HG03060 (cell line): Measurements from ENCODE around the gene PLCXD1.
"Not testable (repeated sequence)": the region's sequence is repeated elsewhere in the genome, so short reads cannot be mapped to it uniquely, and the experiment has no call there.

Source experiments
- ATAC-seq: cut with Tn5 transposase; IDR thresholded peaks from one replicate; pipeline ENCODE4 v1.9.1; 2021; ENCODE audit warnings: low read depth, moderate number of reproducible peaks; ENCODE audit not compliant: unreplicated experiment

Gene PLCXD1, protein sequence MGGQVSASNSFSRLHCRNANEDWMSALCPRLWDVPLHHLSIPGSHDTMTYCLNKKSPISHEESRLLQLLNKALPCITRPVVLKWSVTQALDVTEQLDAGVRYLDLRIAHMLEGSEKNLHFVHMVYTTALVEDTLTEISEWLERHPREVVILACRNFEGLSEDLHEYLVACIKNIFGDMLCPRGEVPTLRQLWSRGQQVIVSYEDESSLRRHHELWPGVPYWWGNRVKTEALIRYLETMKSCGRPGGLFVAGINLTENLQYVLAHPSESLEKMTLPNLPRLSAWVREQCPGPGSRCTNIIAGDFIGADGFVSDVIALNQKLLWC

DNA sequence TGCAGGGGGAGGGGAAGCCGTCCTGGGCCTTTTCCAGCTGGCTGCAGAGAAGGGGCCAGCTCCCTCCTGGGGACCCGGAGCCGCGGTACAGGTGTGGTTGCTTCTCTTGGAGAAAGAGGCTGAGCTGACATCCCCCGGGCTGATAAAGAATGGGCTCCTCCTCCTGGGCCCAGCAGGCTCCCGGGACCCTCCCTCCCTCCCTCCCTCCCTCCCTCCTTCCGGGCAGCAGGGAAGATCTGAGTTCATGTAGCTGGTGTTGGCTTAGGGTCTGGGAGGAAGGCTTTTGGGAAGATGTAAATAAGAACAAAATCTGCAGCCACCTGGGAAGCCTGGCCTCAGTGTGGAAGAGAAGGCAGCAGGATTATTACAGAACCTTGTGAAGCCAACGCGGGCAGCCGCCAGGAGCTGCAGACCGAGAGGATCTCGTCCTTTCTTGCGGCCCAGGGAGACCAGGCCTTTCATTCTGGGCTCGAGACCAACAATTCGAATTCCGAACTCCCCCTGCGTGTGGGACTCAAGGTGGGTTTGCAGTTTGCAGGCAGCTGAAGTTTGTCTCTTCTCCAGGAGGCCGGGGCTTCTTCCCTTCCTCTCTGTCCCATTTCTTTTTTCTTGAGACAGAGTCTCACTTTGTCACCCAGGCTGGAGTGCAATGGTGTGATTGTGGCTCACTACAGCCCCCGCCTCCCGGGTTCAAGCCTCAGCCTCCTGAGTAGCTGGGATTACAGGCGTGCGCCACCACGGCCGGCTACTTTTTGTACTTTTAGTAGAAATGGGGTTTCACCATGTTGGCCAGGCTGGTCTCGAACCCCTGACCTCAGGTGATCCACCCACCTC is at the start of gene PLCXD1:
Gene PLCXD1, plus strand, starts transcription at position 216 of the 834 bp plus-strand sequence. CDS start 2,807 bp downstream, outside the sequence.
- ATAC-seq = no peak

DNA sequence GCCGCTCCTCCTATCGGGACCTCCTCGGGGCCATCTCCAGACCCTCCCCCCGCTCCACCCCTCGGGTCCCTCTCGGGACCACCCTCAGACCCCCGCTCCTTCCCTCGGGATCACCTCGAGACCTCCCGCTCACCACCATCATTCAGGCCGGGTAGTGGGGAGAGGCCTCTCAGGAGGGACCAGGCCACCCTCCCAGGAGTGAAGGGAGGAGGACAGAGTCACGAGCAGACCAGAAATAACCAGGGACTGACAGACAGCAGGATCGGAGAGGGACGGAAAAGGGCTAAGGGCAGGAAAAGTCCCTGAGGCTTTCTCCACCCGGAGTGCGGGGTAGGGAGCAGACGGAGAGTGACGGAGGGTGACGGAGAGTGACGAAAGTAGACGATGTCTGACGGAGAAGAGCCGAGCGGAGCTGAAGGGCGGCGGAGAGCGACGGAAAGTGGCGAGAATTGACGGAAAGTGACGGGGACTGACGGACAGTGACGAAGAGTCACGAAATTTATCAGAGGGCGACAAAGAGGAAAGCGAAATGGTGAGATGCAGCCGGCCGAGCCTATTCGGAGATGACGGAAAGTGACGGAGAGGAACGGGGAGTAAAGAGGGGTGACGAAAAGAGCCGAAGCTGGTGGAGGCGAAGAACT is 49.4 kb upstream of the PLCXD1 start:
- ATAC-seq = peak; percentile 65

DNA sequence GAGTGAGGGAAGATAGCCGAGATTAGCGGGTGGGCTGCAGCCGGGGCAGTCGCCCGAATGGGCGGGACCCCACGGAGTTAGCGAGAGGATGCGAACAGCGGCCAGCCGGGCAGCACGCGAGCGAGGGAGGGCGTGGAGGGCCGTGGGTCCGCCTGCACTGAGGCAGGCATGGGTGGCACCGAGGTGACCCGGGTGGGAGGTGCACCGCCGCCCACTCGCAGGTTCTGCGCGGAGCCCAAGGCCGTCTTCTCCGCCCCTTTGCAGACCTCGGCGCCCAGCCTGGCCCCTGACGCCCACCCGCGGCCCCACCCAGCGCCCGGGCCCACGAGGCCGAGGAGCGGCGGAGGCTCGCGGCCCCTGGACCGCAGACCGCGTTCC is 48.9 kb upstream of the PLCXD1 start:
- peak; percentile 19 for ATAC-seq

DNA sequence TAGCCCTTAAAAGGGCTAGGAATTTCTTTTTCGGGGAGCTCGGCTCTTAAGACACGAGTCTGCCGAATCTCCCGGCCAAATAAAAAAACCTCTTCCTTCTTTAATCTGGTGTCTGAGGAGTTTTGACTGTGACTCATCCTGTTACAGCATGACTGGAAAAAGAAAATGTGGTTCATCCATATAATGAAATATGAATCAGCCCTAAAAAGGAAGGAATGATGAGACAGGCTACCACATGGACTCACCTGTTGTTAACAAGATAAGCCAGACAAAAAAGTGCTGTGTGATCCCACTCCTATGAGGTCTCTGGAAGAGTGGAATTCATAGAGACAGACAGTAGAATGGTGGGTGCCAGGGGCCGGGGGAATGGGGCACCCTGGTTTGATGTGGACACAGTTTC is 45.0 kb upstream of the PLCXD1 start:
- ATAC-seq = not testable (repeated sequence)

DNA sequence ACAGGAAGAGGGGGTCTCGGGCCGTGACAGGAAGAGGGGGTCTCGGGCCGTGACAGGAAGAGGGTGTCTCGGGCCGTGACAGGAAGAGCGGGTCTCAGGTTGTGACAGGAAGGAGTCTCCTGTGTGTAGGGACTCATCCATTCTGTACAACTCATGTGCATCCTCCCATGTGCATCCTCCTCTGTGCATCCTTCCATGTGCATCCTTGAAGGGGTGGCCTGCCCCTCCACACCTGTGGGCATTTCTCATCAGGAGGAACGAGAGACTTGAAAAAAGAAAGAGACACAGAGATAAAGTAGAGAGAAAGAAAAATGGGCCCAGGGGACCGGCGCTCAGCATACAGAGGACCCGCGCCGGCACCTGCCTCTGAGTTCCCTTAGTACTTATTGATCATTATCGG is 30.2 kb upstream of the PLCXD1 start:
- ATAC-seq = no peak

- not testable (repeated sequence) for ATAC-seq
These were observed 29.6 kb upstream of the PLCXD1 start for GRCh38 chrX:251396-252243.

DNA sequence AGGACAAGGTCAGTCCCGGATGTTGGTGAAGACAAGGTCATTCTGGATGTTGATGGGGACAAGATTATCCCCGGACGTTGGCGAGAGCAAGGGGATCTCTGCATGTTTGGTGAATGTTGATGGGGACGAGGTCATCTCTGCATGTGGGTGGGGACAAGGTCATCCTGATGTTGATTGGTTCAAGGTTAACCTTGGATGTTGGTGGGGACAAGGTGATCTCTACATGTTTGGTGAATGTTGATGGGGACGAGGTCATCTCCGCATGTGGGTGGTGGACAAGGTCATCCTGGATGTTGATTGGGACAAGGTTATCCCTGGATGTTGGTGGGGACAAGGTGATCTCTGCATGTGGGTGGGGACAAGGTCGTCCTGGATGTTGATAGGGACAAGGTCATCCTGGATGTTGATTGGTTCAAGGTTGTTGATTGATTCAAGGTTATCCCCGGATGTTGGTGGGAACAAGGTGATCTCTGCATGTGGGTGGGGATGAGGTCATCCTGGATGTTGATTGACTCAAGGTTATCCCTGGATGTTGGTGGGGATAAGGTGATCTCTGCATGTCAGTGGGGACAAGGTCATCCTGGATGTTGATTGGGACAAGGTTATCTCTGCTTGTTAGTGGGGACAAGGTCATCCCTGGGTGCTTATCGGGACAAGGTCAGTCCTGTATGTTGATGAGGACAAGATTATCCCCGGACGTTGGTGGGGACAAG is 28.8 kb upstream of the PLCXD1 start:
- ATAC-seq = no peak

DNA sequence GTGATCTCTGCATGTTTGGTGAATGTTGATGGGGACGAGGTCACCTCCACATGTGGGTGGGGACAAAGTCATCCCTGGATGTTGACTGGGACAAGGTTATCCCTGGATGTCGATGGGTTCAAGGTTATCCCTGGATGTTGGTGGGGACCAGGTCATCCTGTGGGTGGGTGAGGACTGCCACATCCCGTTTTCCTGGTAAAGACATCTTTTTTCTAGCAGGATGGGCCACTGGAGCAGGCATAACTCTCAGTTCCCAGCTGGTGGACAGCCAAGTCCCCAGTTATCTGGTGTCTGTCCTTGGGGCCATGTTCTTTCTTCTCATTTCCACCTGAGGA is 28.3 kb upstream of the PLCXD1 start:
- ATAC-seq = no peak

DNA sequence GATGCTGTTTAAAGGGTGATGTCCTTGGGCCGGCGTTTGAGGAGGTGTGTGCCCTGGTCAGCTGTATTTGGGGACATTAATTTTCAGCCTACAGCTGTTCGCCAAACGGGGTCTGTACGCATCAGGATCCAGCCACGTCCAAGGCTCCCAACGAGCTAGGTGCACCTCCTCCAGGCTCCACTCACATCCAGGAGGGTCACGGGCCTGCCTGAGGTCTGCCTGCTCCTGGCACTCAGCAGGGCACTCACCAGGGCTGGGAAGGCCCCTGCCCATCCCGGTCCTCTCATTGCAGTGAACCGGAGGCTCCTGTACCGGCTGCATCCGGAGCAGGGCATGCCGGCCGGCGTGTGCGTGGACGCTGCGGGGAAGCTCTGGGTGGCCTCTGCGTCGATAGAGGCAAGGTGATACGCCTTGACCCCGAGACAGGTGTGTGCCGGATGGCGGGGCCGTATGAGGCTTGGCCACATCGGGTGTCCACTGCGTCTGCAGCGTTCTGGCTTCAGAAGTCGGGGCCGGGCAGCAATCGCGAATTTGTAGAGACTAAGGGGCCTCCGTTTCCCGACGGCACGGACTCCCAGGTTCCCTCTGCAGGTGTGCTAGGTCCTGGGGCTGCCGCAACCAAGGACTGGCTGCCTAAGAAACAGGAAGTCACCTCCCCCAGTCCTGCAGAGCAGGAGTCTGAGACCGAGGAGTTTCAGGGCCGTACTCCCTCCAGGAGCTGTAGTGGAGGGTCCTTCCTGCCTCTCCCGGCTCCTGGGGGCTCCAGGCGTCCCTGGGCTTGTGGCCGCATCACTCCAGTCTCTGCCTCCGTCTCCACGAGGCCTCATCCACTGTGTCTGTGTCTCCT is 27.5 kb upstream of the PLCXD1 start:
- ATAC-seq = no peak

- ATAC-seq = no peak
These were observed 26.5 kb upstream of the PLCXD1 start for GRCh38 chrX:254630-255215.

DNA sequence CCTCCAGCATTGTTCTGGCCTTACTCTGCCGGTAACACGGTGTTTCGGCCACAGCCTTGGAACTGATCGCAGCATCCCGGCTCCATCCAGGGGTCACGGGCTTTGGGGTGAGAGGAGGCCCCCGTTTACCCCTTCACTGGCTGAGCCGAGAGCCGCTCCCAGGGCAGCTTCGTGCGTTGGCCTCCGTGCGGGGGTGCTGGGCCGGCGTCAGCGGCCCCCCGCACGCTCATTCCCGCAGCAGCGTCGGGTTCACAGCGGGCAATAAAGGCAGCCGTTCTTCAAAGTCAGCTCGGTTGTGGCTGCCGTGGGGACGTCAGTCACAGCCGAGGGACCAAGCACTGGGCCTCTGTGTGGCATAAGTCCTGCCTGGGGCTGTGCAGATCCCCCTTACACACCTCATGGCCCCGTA is 25.3 kb upstream of the PLCXD1 start:
- no peak for ATAC-seq

- not testable (repeated sequence) for ATAC-seq
These were observed 24.1 kb upstream of the PLCXD1 start for GRCh38 chrX:257054-257453.

DNA sequence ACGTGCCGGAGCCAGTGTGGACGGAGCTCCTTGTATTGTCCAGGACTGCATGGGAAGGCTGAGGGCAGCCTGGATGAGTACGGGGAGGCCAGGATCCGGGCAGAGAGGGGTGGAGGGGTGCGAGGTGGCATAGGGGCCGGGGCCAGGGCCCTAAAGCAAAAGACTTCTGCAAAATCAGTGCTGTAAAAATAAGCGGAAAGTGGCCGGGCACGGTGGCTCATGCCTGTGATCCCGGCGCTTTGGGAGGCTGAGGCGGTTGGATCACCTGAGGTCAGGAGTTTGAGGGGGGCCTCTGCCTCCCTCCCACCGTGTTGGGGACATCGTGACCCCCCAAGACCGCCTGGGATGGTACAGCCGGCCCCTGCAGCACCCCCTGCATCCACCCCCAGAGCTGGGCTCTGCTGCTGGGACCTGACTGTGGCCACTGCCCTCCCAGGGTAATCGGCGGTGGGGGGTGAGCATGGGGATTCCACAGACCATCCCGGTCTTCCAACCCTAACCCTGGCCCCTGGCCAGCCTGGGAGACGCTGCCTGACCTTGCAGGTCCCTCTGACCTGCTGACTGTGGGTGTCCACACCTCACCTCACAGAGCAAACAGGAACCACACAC is 23.4 kb upstream of the PLCXD1 start:
- ATAC-seq = no peak

DNA sequence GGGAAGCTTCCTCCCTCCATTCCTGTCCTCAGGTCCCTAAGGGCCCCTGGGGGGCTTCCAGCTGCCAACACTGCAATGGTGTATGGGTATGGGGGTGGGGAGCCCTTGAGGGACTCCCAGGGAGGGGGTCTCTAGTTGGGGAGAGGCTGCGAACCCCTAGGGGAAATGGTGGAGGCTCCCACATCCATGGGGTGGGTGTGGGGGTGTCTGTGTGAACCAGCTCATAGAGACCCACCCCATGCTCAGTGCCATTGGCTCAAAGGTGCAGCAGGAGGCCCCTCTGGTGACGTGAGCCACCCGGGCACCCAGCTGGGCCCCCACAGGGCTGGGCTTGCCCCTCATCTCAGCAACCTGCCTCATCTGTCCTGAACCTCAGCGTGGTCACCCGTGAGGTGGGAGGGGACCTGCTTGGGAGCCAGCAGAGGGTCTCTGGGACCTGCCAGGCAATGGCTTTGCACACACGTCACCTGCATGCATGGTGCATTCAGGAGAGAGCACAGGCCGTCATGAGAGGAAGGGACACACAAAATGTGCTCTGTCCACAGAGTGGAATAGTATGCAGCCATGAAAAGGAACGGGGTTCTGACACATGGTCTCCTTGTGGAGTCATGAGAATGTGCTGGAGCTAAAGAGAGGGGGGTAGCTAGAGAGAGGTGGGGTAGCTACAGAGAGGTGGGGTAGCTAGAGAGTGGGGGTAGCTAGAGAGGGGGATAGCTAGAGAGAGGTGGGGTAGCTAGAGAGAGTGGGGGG is 22.7 kb upstream of the PLCXD1 start:
- no peak for ATAC-seq

GRCh38 chrX:259692-260355 is 21.4 kb upstream of the PLCXD1 start:
- ATAC-seq = no peak

DNA sequence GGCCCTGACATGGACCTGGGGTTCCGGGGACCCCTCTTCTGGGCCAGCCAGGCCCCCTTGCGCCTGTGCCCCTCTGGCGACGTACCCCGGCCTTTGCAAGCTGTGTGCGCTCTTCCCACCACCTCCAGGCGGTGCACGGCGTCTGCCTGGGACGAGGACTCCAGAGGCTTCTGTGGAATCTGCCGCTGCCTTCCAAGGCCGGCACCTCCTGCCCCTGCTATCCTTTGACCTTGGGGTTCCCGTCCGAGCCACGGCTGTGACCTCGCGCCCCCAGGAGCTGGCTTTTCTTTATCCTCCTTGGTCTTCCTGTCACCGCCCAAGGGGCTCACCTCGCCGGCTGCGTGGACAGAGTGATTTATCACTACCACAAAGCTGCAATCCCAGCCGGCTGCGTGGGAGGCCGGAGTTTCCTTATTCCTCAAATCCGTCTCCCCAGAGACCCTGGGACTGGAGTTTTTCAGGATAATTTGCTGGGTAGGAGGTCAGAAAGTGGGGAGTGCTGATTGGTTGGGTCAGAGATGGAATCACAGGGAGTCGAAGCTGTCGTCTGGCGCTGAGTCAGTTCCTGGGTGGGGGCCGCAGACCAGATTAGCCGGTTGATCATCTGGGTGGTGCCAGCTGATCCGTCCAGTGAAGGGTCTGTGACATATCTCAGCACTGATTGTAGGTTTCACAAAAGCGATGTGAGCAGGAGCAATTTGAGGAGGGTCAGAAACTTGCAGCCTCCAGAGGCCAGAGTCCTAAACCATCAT is 19.8 kb upstream of the PLCXD1 start:
- ATAC-seq = no peak
